ENCODE results near the gene DIDO1.
A peak's percentile ranks its signal among the peaks of the same experiment; 100 is the strongest.

Gene DIDO1

GRCh38 chr20:62926229-62927127 is at the start of gene DIDO1:
TSS of gene DIDO1 (minus strand) at chr20:62926505.
- peak; percentile 94 for DNase-seq

- no peak for DNase-seq
These were observed 49.0 kb upstream of the DIDO1 start for GRCh38 chr20:62975251-62975760.

GRCh38 chr20:62972845-62973745 is 46.8 kb upstream of the DIDO1 start:
- DNase-seq = no peak

DNA sequence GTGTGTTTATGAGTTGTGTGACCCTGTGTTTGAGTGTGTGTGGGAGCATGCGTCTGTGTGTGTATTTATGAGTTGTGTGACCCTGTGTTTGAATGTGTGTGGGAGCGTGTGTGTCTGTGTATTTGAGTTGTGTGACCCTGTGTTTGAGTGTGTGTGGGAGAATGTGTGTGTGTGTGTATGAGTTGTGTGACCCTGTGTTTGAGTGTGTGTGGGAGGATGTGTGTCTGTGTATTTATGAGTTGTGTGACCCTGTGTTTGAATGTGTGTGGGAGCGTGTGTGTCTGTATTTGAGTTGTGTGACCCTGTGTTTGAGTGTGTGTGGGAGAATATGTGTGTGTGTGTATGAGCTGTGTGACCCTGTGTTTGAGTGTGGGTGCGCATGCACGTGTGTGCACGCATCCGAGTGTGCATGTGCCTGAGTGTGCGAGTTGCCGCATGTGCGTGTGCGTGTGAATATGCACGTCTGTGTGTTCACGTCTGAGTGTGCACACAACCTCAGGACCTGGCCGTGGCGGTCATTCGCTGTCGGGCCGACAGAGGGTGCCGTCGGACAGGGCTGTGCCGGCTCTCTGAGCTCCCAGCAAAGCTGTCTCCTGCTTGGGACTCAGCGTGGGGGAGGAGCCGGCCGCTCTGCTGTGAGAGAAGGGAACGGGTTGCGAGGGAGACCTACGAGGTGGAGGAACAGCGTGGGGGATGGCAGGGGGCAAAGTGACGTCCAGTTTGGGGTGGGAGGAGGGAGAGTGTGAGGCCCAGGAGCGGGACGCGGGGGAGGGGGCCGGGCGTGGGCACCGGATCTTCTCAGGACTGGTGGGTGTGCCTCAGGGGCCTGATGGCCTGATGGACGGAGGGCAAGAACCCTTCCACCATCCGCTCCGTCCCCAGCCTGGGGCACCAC is 45.9 kb upstream of the DIDO1 start:
- DNase-seq = peak; percentile 82

DNA sequence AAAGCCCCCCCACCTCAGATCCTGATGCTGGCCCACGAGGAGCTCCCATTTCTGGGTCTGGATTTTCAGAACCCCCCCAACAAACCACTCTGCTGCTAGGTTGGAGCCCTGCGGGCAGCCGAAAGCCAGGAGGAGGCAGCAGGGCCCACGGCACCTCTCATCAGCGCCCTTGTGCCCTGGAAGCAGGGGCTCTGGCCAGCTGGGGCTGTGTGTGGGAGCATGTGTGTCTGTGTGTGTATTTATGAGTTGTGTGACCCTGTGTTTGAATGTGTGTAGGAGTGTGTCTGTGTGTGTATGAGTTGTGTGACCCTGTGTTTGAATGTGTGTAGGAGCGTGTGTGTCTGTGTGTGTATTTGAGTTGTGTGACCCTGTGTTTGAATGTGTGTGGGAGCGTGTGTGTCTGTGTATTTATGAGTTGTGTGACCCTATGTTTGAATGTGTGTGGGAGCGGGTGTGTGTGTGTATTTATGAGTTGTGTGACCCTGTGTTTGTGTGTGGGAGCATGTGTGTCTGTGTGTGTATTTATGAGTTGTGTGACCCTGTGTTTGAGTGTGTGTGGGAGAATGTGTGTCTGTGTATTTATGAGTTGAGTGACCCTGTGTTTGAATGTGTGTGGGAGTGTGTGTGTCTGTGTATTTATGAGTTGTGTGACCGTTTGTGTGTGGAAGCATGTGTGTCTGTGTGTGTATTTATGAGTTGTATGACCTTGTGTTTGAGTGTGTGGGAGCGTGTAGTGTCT is 45.1 kb upstream of the DIDO1 start:
- no peak for DNase-seq

GRCh38 chr20:62970307-62971210 is 44.3 kb upstream of the DIDO1 start:
- no peak for DNase-seq

DNA sequence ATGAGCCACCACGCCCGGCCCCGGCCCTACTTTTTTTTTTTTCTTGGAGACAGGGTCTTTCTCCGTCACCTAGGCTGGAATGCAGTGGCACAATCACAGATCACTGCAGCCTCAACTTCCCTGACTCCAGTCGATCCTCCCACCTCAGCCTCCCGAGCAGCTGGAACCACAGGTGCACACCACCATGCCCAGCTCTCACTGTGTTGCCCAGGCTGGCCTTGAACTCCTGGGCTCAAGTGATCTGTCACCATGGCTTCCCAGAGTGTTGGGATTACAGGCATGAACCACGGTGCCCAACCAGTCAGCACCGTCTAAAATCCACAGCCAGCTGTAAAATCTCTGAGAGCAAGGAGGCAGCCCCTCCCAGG is 43.6 kb upstream of the DIDO1 start:
- DNase-seq = no peak

- no peak for DNase-seq
These were observed 43.0 kb upstream of the DIDO1 start for GRCh38 chr20:62969179-62969760.

DNA sequence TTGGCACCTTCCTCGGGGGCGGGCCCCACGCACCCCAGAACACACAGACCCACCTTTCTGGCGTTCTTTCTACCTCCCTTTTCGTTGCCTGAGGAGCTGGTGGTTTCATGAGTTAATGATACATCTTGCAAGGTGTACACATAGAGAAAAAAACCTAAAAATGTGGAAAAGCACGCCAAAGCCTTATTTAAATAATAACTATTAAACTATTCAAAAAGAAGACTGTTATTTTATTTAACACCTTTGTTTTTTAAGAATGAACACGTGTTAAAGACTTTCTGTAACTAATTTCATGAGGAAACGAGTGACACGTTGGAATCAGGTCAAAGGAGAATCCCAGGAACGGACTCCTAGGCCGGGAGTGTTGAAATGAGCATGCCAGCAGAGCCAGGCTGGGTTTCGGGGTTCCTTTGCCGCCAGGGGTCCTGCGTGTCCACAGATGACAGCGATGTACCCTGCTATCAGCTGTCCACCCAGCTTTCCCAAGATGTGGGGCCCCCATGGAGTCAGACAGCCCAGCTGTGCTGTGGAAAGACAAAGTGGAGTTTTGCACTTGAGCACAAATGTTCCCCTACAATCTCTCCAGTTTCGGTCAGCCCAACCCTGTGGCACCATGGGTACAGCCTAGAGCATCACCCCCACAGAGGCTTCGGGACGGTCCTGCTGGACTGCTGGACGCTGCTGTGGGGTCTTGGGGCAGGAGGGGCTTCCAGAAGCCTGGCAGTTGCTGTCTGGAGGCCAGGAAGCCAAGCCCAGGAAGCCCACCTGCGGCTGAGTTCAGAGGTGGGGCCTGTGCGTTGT is 42.3 kb upstream of the DIDO1 start:
- DNase-seq = no peak

DNA sequence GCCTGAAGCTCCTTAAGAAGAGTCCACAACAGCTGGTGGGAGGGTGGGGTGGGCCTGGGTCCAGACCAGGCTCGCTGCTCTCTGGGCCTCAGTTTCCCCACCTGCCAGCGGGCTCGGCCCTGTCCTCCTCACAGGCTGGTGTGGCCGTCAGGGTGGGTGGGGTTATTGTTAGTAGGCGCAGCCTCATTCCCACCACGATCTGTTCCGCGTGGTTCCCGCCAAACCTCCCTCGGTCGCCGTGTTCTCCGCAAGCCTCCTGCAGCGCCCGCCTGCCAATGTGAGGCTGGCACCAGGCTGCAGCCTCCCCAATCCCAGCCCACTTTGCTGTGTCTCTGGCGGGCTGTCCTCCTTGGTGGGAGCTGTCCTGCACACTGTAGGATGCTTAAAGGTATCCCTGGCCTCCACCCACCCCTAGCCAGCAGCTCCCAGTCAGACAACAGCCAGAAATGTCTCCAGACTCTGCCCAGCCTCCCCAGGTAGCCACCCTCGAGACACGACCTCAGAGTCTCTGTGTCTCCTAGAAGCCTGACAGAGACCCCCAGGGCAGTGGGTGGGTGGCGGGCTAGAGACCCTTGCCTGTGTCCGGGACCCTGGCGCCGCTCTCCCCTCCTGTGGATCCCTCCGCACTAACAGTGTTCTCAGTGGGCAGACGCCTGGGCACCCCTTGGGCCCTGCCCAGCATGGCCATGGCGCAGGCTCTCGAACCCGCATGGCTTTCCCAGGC is 41.5 kb upstream of the DIDO1 start:
- DNase-seq = no peak

GRCh38 chr20:62967149-62967501 is 40.8 kb upstream of the DIDO1 start:
- no peak for DNase-seq

GRCh38 chr20:62966212-62967148 is 40.2 kb upstream of the DIDO1 start:
- no peak for DNase-seq

- DNase-seq = no peak
These were observed 39.1 kb upstream of the DIDO1 start for GRCh38 chr20:62965363-62965771.

DNA sequence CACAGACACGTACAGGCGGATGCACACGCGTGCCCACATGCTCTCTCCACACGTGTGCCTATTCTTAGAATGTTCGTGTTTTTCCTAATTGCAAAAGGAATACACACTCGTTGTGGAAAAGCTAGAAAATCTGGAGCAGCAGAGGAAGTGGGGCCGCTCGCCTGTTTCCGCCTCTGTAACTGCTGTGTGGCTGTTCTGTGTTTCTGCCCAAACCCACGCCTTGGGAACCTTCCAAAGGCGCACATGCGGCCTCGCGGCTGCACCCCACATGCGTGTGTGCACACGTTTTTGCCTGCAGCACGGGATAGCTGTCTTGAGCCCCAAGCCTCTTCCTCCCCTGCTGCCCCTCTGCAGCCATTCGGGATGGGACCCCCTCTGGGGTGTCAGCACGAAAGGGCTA is 38.4 kb upstream of the DIDO1 start:
- no peak for DNase-seq

DNA sequence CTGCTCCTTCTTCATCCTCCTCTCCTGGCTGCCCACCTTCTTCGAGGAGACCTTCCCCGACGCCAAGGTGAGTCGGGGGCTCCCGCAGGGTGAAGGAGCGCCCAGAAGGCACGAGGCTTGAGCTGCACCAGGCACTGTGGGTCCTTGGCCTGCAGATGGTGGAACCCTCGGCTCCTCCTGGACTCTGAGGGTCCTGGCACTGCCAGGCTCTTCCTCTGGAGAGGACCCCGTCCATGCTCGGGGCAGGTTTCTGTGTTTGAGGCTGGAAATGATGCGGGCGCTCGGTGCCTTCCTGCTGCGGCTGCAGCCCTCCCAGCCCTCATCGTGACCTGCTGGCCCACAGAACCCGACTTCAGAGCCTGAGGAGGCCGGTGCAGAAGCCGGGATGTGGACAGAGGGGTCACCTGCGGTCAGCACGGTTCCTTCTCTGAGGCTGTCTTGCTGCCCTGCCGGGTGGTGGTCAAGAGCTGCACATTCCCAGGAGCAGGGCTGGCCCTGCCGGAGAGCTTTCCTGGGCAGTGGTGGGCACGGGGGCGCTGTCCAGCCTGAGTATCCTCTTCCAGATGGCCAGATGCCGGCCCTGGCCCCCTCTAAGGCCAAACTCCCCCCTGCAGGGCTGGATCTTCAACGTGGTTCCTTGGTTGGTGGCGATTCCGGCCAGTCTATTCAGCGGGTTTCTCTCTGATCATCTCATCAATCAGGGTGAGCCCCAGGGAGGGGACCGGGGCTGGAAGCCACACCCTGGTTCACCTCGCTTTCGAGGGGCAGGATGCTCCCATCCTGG is 37.5 kb upstream of the DIDO1 start:
- no peak for DNase-seq

GRCh38 chr20:62962891-62963613 is 36.7 kb upstream of the DIDO1 start:
- DNase-seq = no peak

All from NCI-H146 (cell line).